ENCODE measurements around the gene PDZD2.
"Not testable (repeated sequence)": the region's sequence is repeated elsewhere in the genome, so short reads cannot be mapped to it uniquely, and the experiment has no call there.

PDZD2 gene

DNA sequence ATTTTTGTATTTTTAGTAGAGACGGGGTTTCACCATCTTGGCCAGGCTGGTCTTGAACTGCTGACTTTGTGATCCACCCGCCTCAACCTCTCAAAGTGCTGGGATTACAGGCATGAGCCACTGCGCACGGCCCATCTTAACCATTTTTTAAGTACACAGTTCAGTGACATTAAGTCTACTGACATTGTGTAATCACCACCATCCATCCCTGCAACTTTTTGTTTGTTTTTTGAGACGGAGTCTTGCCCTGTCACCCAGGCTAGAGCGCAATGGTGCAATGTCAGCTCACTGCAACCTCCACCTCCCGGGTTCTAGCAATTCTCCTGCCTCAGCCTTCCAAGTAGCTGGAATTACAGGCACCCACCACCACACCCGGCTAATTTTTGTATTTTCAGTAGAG is 480.0 kb downstream of the PDZD2 start:
- H3K9me3 Mint-ChIP-seq, H3K4me3 Mint-ChIP-seq, H3K27me3 Mint-ChIP-seq: not testable (repeated sequence)
- H3K36me3 Mint-ChIP-seq = peaks cover 27% of the 10 kb centered on the region
- H3K27ac Mint-ChIP-seq = peak overlapping the region; percentile 19
- H3K4me1 Mint-ChIP-seq = peaks cover 54% of the 10 kb centered on the region

DNA sequence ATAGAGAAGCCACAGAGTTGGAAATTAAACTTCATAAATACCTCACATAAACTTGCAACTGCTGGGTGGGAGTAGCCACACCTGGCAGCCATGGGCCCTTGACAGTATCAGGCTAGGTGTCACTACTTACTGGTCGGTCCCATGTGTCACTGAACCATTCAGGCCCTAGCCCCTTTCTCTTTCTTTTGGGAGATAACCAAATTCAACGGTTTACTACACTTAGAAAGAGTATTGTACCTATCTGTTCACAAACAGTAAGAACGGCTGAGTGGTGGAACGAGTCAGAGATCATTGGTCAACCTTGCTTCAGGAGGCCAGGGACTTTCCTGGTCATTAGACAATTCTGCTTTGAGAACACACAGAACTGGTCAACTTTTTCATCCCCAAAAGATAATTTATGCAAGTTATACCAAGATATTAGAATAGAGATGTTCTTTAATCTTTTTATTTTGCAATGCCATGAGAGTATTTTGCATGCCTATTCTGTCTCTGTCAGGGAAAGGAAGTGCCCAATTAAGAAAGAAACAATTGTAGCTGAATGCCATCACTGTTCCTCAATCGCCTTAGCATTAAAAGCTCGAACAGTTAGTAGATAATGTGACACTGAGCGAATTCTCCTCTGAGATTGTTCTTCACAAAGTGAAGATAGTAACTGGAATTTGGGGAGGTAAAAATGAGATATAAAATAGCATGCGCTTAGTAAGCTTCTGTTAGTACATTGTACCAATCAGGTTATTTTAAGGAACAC is 484.3 kb downstream of the PDZD2 start:
- Mint-ChIP-seq H3K27ac (peak overlapping the region; percentile 62), H3K36me3 (peaks cover 25% of the 10 kb centered on the region), H3K9me3 (no peaks in the 10 kb centered on the region), H3K4me1 (peaks cover 38% of the 10 kb centered on the region), H3K4me3 (no peak overlapping the region), H3K27me3 (no peaks in the 10 kb centered on the region)

DNA sequence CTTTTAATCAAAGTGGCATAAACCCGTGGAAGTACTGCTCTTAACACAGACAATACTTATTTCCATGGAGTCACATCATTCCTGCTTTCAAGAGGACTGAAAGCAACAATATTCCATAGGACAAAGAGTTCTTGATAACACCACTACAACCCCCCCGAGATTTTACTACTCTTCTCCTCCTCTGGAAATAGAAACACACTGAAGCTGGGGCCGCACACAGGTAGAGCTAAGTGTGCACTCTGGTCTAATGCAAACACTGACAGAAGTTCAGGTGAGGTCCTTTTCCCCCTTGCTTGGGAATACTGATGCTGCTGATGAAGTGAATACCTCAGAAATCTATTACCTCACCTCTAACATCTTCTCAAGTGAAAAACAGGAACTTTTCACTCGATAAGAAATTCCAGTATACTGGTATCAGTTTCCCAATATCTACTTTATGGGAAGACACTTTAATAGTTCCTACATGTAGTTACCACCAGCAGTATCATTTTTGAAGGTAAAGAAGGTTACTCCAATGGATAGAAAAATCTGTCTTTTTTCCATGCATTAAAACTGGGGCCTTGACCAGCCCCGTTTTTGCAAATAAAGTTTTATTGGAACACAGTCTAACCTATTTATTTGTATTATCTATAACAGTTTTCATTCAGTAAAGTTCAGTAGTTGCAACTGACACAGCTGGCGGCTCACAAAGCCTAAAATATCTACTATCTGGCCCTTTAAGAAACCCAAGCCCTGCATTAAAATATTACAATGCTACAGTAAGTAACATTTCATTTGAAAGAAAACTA is 485.2 kb downstream of the PDZD2 start:
- no peaks in the 10 kb centered on the region for H3K27me3 Mint-ChIP-seq
- no peak overlapping the region for H3K4me3 Mint-ChIP-seq
- H3K27ac Mint-ChIP-seq = peak overlapping the region; percentile 46
- H3K9me3 Mint-ChIP-seq = no peaks in the 10 kb centered on the region
- H3K36me3 Mint-ChIP-seq = peaks cover 28% of the 10 kb centered on the region
- H3K4me1 Mint-ChIP-seq = peaks cover 45% of the 10 kb centered on the region

DNA sequence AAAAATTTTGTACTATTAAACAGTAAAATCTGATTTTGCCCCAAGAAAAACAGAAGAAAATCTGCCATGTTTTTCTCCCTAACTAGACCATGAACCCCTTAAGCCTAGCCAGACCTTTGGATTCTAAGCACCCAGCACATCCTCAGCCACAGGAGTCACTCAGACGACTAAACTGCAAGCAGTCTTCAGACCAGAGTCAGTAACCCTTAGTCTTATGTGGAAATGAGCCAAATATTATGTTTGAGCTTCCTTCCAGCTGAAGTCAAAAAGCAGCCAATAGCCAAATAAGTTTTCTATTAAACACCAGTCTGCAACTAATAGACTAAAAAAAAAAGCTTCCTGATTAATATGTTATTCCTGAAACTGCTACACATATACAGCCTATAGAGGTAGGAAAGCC is 487.8 kb downstream of the PDZD2 start:
- Mint-ChIP-seq H3K4me1 (peaks cover 53% of the 10 kb centered on the region), H3K36me3 (peaks cover 20% of the 10 kb centered on the region), H3K4me3 (no peak overlapping the region), H3K27ac (no peak overlapping the region), H3K27me3 (no peaks in the 10 kb centered on the region), H3K9me3 (no peaks in the 10 kb centered on the region)

DNA sequence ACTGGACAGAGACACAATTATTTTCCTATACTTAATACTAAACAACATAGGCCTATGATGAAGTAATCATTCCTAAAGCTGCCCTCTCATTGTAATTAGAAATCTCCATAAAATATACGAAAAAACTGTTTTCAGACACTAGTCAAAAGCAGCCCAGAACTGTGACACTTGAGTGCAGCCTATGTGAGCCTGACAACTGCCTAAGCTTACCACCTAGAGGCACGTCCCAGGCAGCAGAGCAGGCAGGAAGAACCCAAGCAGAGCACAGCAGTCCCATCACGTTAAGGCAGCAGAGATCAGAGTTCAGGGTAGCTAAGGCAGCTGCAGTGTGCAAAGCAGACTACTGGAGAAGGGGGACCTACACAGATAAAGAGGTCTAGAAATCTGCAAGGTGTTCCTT is 488.8 kb downstream of the PDZD2 start:
- no peak overlapping the region for H3K27ac Mint-ChIP-seq
- peaks cover 52% of the 10 kb centered on the region for H3K4me1 Mint-ChIP-seq
- H3K27me3 Mint-ChIP-seq = no peaks in the 10 kb centered on the region
- H3K4me3 Mint-ChIP-seq = no peak overlapping the region
- no peaks in the 10 kb centered on the region for H3K9me3 Mint-ChIP-seq
- peaks cover 18% of the 10 kb centered on the region for H3K36me3 Mint-ChIP-seq

DNA sequence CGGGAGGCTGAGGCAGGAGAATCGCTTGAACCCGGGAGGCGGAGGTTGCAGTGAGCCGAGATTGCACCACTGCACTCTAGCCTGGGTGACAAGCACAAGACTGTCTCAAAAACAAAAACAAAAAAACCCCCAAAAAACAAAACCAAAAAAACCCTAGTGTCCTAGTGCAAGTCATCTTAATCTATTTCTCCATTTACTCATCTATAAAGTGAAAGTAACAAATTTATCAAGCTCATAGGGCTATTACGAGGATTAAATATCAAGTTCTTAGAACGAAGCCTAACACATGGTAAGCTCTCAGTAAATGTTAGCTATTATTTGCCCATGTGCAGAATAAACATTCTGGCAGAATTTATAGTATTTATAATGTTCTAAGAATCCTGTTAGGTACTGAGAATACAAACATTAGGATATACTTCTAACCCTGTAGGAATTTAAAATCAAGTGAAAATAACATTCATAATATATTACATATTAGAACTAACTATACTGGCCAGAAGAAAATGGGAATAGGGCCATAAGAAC is 490.2 kb downstream of the PDZD2 start:
- H3K4me1 Mint-ChIP-seq = peaks cover 55% of the 10 kb centered on the region
- H3K36me3 Mint-ChIP-seq = peaks cover 23% of the 10 kb centered on the region
- peak overlapping the region; percentile 38 for H3K27ac Mint-ChIP-seq
- H3K9me3 Mint-ChIP-seq = no peaks in the 10 kb centered on the region
- no peak overlapping the region for H3K4me3 Mint-ChIP-seq
- no peaks in the 10 kb centered on the region for H3K27me3 Mint-ChIP-seq

DNA sequence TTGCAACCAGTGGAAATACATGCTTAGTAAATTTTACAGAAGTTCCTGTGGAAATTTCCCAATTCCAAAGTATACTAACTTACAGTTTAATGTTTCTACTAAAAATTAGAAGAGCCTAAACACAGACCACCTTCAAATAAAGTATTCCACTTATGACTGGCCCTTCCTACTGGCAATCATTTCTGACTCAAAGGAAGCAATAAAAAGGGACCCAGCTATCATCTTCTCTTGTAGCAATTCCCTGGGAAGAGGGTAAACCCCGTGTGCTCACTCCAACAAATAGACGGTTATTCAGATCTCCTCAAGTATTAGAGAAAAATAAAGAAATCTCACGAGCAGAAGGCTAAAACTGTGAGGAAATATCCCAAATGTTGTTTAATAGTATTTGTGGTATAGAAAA is 491.9 kb downstream of the PDZD2 start:
- no peak overlapping the region for H3K4me3 Mint-ChIP-seq
- H3K36me3 Mint-ChIP-seq = peaks cover 25% of the 10 kb centered on the region
- no peaks in the 10 kb centered on the region for H3K9me3 Mint-ChIP-seq
- peaks cover 54% of the 10 kb centered on the region for H3K4me1 Mint-ChIP-seq
- peak overlapping the region; percentile 55 for H3K27ac Mint-ChIP-seq
- H3K27me3 Mint-ChIP-seq = no peaks in the 10 kb centered on the region

DNA sequence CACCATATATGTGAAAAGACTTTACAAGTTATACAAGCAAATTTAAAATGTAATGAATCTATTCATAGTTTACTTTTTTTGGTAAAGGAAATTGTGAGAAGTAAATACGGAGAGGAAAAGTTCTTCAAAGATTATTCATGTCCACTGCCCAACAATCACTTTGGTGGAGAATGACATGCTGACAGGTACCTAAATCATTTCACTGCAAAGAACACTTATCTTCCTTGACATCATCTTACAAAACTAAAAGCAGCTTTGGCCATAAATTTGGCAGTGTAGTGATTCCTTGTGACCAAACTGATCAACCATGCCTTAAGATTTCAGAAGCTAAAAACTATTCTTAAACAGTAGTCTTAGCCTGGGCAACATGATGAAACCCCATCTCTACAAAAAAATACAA is 492.7 kb downstream of the PDZD2 start:
- Mint-ChIP-seq H3K36me3 (peaks cover 21% of the 10 kb centered on the region), H3K4me3 (no peak overlapping the region), H3K27me3 (no peaks in the 10 kb centered on the region), H3K4me1 (peaks cover 52% of the 10 kb centered on the region), H3K9me3 (no peaks in the 10 kb centered on the region), H3K27ac (no peak overlapping the region)

DNA sequence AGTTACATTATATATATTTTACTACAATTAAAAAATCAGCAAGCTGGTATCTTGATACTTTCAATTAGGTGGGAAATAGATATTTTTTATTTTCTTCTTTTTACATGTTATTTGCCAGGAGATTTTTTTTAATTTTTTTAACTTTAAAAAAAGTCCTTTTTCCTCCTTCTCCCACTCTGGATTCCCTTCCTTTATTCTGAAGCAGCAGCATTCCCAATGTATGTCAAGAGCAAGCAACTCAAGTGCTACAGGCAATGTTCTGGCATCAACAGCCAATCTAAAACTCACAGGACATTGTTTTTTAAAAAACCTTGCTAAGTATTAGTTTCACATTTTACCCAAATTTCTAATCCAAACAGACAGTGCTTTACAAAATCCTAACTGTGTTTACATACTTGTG is 493.8 kb downstream of the PDZD2 start:
- Mint-ChIP-seq H3K9me3 (no peaks in the 10 kb centered on the region), H3K4me1 (peaks cover 50% of the 10 kb centered on the region), H3K36me3 (peaks cover 18% of the 10 kb centered on the region), H3K4me3 (no peak overlapping the region), H3K27me3 (no peaks in the 10 kb centered on the region), H3K27ac (peak overlapping the region; percentile 80)

DNA sequence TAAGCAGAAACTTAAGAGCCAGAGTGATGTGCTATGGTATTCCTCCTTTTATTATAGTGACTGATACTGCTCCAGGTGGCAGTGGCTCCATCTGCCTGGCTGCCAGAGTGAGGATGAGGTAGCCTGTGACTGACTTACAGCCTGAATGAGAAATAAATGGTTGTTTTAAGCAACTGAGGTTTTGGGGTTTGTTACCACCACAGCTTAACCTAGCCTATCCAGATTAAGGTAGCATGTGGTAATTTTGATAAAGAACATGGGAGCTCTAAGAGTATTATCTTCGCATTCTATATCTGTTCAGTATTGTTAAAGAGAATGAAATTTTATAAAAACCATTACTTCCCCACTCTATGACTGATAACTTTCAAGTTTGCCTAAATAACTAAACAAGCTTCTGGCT is 496.2 kb downstream of the PDZD2 start:
- H3K9me3 Mint-ChIP-seq = no peaks in the 10 kb centered on the region
- H3K27me3 Mint-ChIP-seq = no peaks in the 10 kb centered on the region
- H3K36me3 Mint-ChIP-seq = peaks cover 25% of the 10 kb centered on the region
- no peak overlapping the region for H3K4me3 Mint-ChIP-seq
- no peak overlapping the region for H3K27ac Mint-ChIP-seq
- peaks cover 51% of the 10 kb centered on the region for H3K4me1 Mint-ChIP-seq

DNA sequence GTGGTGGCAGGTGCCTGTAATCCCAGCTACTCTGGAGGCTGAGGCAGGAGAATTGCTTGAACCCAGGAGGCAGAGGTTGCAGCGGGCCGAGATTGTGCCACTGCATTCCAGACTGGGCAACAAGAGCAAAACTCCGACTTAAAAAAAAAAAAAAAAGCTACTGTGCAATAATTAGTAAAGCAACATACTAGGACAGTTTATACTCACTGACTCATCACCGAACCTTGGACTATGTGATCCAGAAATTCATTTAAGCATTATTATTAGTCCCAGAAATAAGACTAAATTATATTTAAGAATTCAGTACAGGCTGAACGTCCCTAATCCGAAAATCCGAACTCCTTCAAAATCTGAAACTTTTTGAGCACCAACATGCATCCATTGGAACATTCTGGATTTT is 497.4 kb downstream of the PDZD2 start:
- no peak overlapping the region for H3K27ac Mint-ChIP-seq
- peaks cover 39% of the 10 kb centered on the region for H3K4me1 Mint-ChIP-seq
- no peaks in the 10 kb centered on the region for H3K27me3 Mint-ChIP-seq
- peaks cover 24% of the 10 kb centered on the region for H3K36me3 Mint-ChIP-seq
- no peaks in the 10 kb centered on the region for H3K9me3 Mint-ChIP-seq
- H3K4me3 Mint-ChIP-seq = no peak overlapping the region

DNA sequence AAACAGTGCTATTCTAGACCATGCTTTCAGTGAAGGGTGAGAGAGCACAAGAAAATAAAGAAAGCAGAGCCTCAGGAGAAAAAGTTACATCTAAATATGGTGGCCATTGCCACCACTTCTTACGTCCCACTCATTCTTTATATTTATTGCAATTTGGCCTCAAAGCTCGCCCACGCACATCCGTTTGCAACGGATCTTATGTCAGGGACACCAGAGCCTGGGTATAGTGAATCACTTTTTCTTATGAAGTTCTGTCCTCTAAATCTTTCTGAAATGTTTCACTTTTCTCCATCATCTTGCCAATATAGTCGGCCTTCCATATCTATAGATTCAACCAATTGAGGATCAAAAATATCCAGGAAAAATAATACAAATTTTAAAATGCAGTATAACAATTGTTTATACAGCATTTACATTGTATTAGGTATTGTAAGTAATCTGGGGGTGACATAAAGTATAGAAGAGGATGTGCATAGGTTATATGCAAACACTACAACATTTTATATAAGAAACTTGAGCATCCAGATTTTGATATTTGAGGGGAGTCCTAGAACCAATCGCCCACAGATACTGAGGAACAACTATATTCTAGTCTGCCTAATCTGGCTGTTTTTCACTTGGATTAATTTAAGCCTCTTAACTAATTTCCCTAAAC is 500.0 kb downstream of the PDZD2 start:
- H3K27me3 Mint-ChIP-seq = no peaks in the 10 kb centered on the region
- H3K36me3 Mint-ChIP-seq = peaks cover 21% of the 10 kb centered on the region
- H3K4me3 Mint-ChIP-seq = peak overlapping the region; percentile 15
- no peaks in the 10 kb centered on the region for H3K9me3 Mint-ChIP-seq
- peak overlapping the region; percentile 11 for H3K27ac Mint-ChIP-seq
- H3K4me1 Mint-ChIP-seq = peaks cover 22% of the 10 kb centered on the region

DNA sequence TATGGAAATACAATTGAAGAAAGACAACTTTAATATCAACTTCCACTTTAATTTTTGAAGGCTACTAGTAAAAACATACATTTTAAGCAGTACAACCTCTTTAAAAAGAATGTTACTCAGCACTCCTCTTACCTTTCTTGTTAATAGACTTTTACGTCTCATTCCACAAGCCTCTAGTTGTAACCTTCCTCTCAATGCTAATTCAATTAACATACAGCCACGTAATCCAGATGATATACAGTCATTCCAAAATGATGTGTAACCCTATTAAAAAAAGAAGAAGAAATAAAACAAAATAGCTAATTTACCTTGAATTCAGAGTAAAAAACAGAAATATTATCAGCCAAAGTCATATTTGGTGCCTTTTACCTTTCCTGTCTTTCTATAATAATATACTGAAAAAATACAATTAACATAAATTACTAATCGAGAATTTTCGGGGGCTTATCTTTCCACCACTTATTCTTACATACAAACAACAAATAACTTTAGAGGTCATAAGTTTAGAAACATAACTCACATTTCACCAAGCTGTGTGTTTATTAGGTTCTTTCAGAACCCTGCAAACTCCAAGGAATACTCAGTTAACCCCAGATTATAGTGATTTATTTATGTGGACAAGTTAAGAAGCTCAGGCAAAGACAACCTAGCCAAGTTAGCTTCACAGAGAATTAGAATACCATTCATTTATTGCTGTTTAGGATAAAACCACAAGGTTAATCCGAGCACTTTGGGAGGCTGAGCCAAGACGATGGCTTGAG is 504.9 kb downstream of the PDZD2 start:
- H3K36me3 Mint-ChIP-seq = peaks cover 15% of the 10 kb centered on the region
- no peak overlapping the region for H3K27ac Mint-ChIP-seq
- H3K9me3 Mint-ChIP-seq = no peaks in the 10 kb centered on the region
- no peak overlapping the region for H3K4me3 Mint-ChIP-seq
- H3K27me3 Mint-ChIP-seq = no peaks in the 10 kb centered on the region
- peaks cover 55% of the 10 kb centered on the region for H3K4me1 Mint-ChIP-seq

DNA sequence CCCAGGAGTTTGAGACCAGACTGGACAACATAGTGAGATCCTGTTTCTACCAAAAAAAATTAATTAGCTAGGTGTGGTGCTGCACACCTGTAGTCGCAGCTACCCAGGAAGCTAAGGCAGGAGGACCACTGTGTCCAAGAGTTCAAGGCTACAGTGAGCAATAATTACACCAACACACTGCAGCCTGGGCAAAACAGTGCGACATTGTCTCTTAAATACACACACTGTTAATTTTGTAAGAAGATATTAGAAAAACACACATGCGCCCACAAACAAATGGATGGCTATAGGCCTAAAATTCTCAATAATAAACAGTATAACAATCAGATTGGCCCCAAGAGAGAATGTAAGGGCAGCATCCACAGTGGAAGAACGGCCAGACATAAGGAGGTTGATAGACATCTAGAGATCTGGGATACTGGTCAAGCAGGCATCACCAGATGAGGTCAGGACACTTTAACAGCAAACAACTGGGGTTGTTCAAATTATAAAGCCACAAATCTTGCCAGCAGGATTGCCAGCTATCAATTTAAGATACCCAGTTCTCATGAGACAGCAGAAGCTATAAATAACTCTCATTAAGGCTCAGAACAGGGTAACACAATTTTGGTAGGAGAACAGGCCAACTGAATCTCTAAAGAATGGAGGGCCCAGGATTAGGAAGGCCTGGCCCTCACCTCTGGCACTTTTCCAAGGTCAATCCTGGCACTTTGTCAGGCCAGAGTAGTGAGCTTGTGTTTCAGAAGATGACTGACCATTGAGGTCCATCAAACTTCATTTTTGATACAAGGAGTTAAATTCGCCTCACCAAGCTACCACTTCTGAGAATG is 505.7 kb downstream of the PDZD2 start:
- Mint-ChIP-seq H3K27ac (peak overlapping the region; percentile 59), H3K4me3 (no peak overlapping the region), H3K27me3 (no peaks in the 10 kb centered on the region), H3K4me1 (peaks cover 55% of the 10 kb centered on the region), H3K9me3 (no peaks in the 10 kb centered on the region), H3K36me3 (peaks cover 11% of the 10 kb centered on the region)
